Measurements from ENCODE around the gene GRM7.

Gene GRM7

GRCh38 chr3:7371693-7372572, 511.0 kb downstream of the GRM7 start:
- DNase-seq (ENCODE audit: insufficient read length, low spot score): no peak
- FAIRE-seq: no peak

GRCh38 chr3:7377103-7377502, 516.2 kb downstream of the GRM7 start:
- TF ChIP-seq POLR2A (IDR thresholded peaks at IDR 0.05; ENCODE audit: low read depth, low read length): no peak
- DNase-seq (ENCODE audit: insufficient read length, low spot score): no peak
- no peak for FAIRE-seq

More at GRCh38 chr3:7371693-7372572, 511.0 kb downstream of the GRM7 start:
- TF ChIP-seq POLR2A (IDR thresholded peaks at IDR 0.05; ENCODE audit: low read depth, low read length): no peak

- TF ChIP-seq POLR2A (IDR thresholded peaks at IDR 0.05; ENCODE audit: low read depth, low read length): no peak
- FAIRE-seq: no peak
Observed at GRCh38 chr3:7381741-7382140, 520.8 kb downstream of the GRM7 start.

GRCh38 chr3:7382293-7383010, 521.5 kb downstream of the GRM7 start:
- FAIRE-seq (no peak), DNase-seq (ENCODE audit: insufficient read length, low spot score) (no peak)
- TF ChIP-seq POLR2A (IDR thresholded peaks at IDR 0.05; ENCODE audit: low read depth, low read length): no peak

More at GRCh38 chr3:7381741-7382140, 520.8 kb downstream of the GRM7 start:
- DNase-seq (ENCODE audit: insufficient read length, low spot score): no peak

- no peak for FAIRE-seq
- no peak for TF ChIP-seq POLR2A (IDR thresholded peaks at IDR 0.05; ENCODE audit: low read depth, low read length)
- no peak for DNase-seq (ENCODE audit: insufficient read length, low spot score)
Observed at GRCh38 chr3:7385635-7386034, 524.7 kb downstream of the GRM7 start.

- no peak for FAIRE-seq
- no peak for DNase-seq (ENCODE audit: insufficient read length, low spot score)
- TF ChIP-seq POLR2A (IDR thresholded peaks at IDR 0.05; ENCODE audit: low read depth, low read length): no peak
Observed at GRCh38 chr3:7388026-7388425, 527.1 kb downstream of the GRM7 start.

- no peak for TF ChIP-seq POLR2A (IDR thresholded peaks at IDR 0.05; ENCODE audit: low read depth, low read length)
Observed at GRCh38 chr3:7392206-7392605, 531.3 kb downstream of the GRM7 start.

GRCh38 chr3:7393944-7394605, 533.2 kb downstream of the GRM7 start:
- TF ChIP-seq POLR2A (IDR thresholded peaks at IDR 0.05; ENCODE audit: low read depth, low read length): no peak
- DNase-seq (ENCODE audit: insufficient read length, low spot score): no peak
- FAIRE-seq: no peak

More at GRCh38 chr3:7392206-7392605, 531.3 kb downstream of the GRM7 start:
- no peak for DNase-seq (ENCODE audit: insufficient read length, low spot score)
- FAIRE-seq: no peak

GRCh38 chr3:7396534-7396933, 535.6 kb downstream of the GRM7 start:
- no peak for TF ChIP-seq POLR2A (IDR thresholded peaks at IDR 0.05; ENCODE audit: low read depth, low read length)
- DNase-seq (ENCODE audit: insufficient read length, low spot score) (no peak), FAIRE-seq (no peak)

GRCh38 chr3:7397097-7397496, 536.2 kb downstream of the GRM7 start:
- DNase-seq (ENCODE audit: insufficient read length, low spot score): no peak
- no peak for FAIRE-seq
- TF ChIP-seq POLR2A (IDR thresholded peaks at IDR 0.05; ENCODE audit: low read depth, low read length): no peak

GRCh38 chr3:7400360-7400759, 539.4 kb downstream of the GRM7 start:
- FAIRE-seq: no peak
- no peak for TF ChIP-seq POLR2A (IDR thresholded peaks at IDR 0.05; ENCODE audit: low read depth, low read length)
- no peak for DNase-seq (ENCODE audit: insufficient read length, low spot score)

- no peak for TF ChIP-seq POLR2A (IDR thresholded peaks at IDR 0.05; ENCODE audit: low read depth, low read length)
- no peak for FAIRE-seq
Observed at GRCh38 chr3:7401418-7401817, 540.5 kb downstream of the GRM7 start.

GRCh38 chr3:7407107-7407506, 546.2 kb downstream of the GRM7 start:
- TF ChIP-seq POLR2A (IDR thresholded peaks at IDR 0.05; ENCODE audit: low read depth, low read length): no peak
- FAIRE-seq: no peak
- DNase-seq (ENCODE audit: insufficient read length, low spot score): no peak

More at GRCh38 chr3:7401418-7401817, 540.5 kb downstream of the GRM7 start:
- DNase-seq (ENCODE audit: insufficient read length, low spot score): no peak

- FAIRE-seq (no peak), DNase-seq (ENCODE audit: insufficient read length, low spot score) (no peak)
- TF ChIP-seq POLR2A (IDR thresholded peaks at IDR 0.05; ENCODE audit: low read depth, low read length): no peak
Observed at GRCh38 chr3:7410782-7411181, 549.9 kb downstream of the GRM7 start.
